GM21447 (cell line): ENCODE results near the gene SELENON.
"Not testable (repeated sequence)": the region's sequence is repeated elsewhere in the genome, so short reads cannot be mapped to it uniquely, and the experiment has no call there.

Experiments
- ATAC-seq: cut with Tn5 transposase; IDR thresholded peaks from one replicate; pipeline ENCODE4 v1.9.1; 2021; ENCODE audit not compliant: unreplicated experiment

The SELENON gene

GRCh38 chr1:25825605-25826004 lies 25.6 kb downstream of the SELENON start:
- no peak for ATAC-seq

DNA sequence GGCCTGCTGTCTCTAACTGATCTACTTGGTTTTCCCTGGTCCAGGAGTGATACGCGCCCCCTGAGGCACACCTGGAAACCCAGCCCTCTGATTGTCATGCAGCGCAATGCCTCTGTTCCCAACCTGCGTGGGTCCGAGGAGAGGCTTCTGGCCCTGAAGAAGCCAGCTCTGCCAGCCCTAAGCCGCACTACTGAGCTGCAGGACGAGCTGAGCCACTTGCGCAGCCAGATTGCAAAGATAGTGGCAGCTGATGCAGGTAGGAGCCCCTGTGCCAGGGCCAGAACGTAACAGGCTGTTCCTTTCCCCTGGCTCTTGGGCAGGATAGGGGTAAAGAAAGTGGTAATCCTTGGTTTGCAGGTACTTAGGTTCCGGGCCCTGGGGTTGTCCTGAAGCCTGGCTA lies 26.6 kb downstream of the SELENON start:
- no peak for ATAC-seq

GRCh38 chr1:25828491-25828890 lies 28.5 kb downstream of the SELENON start:
- ATAC-seq, result no peak

GRCh38 chr1:25829046-25829445 lies 29.1 kb downstream of the SELENON start:
- ATAC-seq, result no peak

DNA sequence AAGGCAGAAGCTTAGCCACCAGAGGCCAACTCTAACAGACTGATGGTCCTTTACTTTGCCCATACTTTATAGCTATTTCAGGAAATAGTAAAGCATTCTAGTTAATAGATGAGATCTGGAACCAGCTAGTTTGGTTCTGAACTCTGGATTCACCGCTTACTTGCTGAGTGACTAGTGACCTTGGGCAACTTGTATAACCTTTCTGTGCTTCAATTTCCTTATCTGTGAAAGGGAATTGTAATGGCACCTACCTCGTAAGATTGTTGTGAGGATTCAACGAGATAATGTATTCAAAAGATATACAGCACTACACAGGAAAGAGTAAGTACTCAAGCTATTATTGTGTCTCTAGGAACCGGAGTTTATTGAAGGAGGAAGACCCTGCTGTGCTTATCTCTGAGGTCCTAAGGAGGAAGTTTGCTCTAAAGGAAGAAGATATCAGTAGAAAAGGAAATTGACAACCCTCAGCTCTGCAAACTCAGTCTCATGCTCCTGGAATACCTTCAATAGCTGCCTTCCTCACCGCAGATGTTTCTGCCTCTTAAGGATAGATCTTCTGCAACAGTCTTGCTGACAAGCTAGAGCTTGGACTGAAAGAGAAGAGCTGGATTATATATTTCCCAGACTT lies 31.7 kb downstream of the SELENON start:
- no peak for ATAC-seq

DNA sequence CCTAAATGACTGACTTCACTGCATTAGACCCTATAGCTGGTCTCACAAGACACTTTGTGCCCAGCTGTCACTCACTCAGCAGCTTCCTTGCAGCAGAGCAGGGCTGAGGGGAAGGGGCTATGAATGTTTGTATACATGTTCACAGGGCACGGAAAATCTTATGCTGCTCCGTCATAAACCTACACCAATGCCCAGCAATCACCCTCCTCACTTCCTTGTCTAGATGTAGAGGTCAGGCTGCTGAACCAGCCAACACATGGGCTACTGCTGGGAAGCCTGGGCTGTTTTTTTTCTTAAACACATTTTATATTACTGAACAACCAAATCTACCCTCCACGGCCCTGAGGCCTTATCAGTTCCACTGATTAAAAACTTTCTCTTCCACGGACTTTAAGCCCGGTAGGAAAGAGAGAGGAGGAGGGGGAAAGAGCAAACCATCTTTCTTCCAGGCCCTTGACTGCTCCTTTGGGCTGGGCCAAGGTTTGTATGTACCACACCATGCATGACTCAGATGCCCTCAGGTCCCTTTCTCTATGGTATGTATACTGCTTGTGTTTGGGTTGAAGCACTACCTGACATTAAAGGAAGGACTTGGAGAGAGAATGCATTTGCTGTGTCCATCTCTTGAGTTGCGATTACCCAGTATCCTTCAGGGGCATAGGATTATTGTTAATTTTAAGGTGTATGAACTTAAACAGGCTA lies 32.5 kb downstream of the SELENON start:
- no peak for ATAC-seq

DNA sequence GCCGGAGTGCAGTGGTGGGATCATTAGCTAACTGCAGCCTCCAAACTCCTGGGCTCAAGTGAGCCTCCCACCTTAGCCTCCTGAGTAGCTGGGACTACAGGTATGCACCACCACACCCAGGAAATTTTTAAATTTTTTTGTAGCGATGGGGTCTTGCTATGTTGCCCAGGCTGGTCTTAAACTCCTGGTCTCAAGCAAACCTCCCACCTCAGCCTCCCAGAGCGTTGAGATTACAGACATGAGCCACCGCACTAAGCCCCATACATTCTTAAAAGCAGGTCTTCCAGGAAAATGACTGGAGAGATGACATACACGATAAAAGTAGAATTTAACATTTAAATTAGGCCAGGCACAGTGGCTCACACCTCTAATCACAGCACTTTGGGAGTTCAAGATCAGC lies 33.2 kb downstream of the SELENON start:
- no peak for ATAC-seq

DNA sequence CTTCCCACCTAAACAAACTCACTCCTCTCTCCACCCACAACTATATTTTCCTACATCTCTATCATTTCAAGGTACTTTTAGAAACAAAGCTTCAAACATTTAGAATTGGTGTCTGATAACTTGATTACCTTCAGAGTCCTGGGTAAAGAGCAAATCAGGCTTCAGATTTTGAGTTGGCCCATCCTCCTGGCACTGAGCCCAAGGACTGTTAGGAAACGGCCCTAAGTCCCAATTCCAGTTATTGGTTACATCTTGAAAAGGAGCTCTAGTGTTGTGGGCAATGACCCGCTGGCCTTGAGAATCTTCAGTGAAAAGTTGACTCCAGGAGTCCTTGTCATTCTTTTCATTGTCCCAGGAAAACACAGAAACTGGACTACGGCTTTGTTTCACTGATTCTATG lies 34.9 kb downstream of the SELENON start:
- no peak for ATAC-seq

GRCh38 chr1:25836695-25837094 lies 36.7 kb downstream of the SELENON start:
- ATAC-seq, result no peak

- ATAC-seq, result no peak
These were observed 37.4 kb downstream of the SELENON start for GRCh38 chr1:25837262-25837875.

GRCh38 chr1:25839808-25840207 lies 39.8 kb downstream of the SELENON start:
- ATAC-seq, result not testable (repeated sequence)

DNA sequence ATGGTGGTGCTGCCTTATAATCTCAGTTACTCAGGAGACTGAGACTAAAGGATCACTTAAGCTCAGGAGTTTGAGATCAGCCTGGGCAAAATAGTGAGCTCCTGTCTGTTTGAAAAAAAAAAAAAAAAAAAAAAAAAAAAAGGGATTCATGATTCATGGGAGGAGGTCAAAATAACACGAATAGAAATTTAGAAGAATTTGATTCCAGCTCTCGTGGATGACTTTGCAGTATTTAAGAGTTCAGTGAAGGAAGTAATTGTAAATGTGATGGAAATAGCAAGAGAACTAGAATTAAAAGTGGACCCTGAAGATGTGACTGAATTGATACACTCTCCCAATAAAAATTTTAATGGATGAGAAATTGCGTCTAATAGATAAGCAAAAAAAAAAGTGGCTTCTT lies 43.5 kb downstream of the SELENON start:
- no peak for ATAC-seq

- ATAC-seq, result no peak
These were observed 44.7 kb downstream of the SELENON start for GRCh38 chr1:25844536-25845337.

GRCh38 chr1:25845664-25846063 lies 45.7 kb downstream of the SELENON start:
- no peak for ATAC-seq

- ATAC-seq, result no peak
These were observed 47.9 kb downstream of the SELENON start for GRCh38 chr1:25847929-25848328.

GRCh38 chr1:25848531-25848930 lies 48.5 kb downstream of the SELENON start:
- no peak for ATAC-seq

- ATAC-seq, result no peak
These were observed 54.6 kb downstream of the SELENON start for GRCh38 chr1:25854554-25854953.

DNA sequence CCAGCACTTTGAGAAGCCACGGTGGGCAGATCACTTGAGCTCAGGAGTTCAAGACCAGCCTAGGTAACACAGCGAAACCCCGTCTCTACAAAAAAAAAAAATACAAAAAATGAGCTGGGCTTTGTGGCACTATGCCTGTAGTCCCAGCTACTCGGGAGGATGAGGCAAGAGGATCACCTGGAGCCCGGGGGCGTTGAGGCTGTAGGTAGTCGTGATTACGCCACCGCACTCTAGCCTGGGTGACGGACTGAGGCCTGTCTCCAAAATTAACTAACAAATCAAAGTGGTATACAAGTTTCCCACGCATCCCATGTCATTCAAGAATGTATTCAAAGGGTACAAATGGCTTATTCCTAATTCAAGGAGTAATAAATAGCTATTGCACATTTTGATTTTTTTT lies 56.9 kb downstream of the SELENON start:
- no peak for ATAC-seq

DNA sequence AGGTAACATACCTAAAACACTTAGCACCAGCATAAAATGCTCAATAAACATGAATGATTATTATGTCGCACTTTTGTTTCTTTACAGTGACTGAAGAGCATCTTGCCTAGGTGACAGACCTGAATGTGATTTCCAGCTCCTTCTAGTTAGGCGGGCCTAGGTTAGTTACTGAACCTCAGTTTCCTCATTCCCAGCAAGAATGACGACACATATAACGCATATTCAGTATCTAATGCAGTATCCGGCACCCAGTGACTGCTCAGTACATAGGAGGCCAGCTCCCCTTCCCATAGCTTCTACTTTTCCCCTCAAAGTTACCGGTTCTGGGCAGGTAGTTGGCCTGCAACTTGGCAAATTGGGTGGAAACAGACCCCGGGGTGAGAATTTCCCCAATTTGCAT lies 58.5 kb downstream of the SELENON start:
- ATAC-seq, result no peak

- ATAC-seq, result peak; percentile 79
These were observed 59.2 kb downstream of the SELENON start, which contains the start of gene AUNIP for GRCh38 chr1:25858906-25859789. TSS of gene AUNIP (minus strand) at chr1:25859457. CDS start at chr1:25859357, 100 bp downstream.
